CD4-positive, alpha-beta T cell treated with Interleukin-17A for 4 hours (primary cell): Measurements from ENCODE around the gene MANF.
"Not testable (repeated sequence)": the region's sequence is repeated elsewhere in the genome, so short reads cannot be mapped to it uniquely, and the experiment has no call there.

Source experiments
- DNase-seq: peaks from one replicate; pipeline ENCODE4 v3.0.0-alpha.2; 2020; ENCODE audit warnings: mixed read lengths

Gene MANF

GRCh38 chr3:51373658-51374421 is 11.3 kb upstream of the MANF start:
- no peak for DNase-seq

GRCh38 chr3:51374456-51374855 is 10.6 kb upstream of the MANF start:
- no peak for DNase-seq

- no peak for DNase-seq
These were observed 10.0 kb upstream of the MANF start for GRCh38 chr3:51375136-51375535.

- no peak for DNase-seq
These were observed 9.5 kb upstream of the MANF start for GRCh38 chr3:51375571-51375970.

DNA sequence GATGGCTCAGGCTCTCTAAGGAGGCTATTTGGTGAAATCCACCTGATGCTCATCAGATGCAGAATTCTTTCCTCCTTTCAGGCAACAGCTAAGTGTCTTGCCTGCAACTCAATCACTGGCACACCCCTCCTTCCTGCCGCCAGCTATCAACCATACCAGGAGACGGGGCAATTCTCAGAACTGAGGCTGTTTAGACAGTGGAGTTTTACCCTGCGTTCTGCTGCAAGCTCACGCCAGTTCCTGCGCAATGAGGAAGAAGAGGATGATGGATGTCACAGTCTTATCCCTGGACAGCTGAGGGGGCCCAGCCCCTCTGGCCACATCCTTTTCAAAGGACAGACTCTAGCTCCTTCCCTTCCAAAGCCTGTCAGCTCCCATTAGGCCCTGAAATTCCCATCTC is 7.0 kb upstream of the MANF start:
- DNase-seq: no peak

GRCh38 chr3:51378726-51379125 is 6.4 kb upstream of the MANF start:
- no peak for DNase-seq

GRCh38 chr3:51379301-51379700 is 5.8 kb upstream of the MANF start:
- no peak for DNase-seq

GRCh38 chr3:51379746-51380455 is 5.2 kb upstream of the MANF start:
- no peak for DNase-seq

- no peak for DNase-seq
These were observed 4.3 kb upstream of the MANF start for GRCh38 chr3:51380601-51381332.

DNA sequence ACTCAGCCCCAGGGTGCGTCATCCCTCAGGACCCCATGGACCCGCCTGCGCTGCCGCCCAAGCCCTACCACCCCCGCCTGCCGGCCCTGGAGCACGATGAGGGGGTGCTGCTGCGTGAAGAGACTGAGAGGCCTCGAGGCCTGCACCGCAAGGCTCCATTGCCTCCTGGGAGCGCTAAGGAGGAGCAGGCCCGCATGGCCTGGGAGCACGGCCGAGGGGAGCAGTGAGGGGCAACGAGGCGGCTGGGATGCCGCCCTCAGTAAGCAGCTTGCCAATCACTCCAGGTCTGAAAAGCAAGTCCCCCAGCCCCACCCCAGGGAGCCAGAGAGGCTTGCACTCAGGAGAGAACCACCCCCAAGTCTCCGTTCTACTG is 3.8 kb upstream of the MANF start:
- no peak for DNase-seq

- DNase-seq: no peak
These were observed 2.9 kb upstream of the MANF start for GRCh38 chr3:51382076-51382745.

DNA sequence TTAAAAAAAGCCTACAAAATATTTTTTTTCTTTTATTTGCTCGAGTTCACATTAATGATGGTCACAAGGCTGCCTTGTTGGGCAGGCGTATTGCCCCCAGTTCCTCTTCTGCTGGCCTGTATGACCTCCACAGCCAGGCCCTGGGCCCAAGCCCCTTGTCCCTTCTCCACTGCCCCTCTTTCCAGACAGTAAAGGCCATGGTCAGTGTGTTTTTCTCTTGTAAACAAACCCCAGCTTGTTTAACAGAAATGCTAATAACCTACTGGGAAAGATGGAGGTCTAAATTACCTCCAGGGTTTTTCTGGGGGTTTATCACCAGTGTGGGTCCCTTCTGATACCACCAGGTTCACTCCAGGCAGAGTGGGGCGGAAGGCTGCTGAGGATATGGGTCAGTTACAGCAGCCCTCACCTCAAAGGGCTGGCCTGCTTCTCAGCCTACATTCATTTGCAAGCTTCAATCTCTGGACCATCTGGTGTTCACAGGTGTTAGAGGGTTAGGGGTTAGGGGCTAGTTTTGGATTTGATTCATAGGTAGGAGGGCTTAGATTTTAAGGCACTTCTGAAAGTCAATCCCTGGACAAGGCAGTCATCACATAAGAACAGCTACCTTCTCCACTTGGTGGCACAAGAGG is 2.0 kb upstream of the MANF start:
- no peak for DNase-seq

- peak; percentile 43 for DNase-seq
These were observed 901 bp upstream of the MANF start for GRCh38 chr3:51384055-51384725.

- DNase-seq: no peak
These were observed 565 bp downstream of the MANF start for GRCh38 chr3:51385621-51386091.

DNA sequence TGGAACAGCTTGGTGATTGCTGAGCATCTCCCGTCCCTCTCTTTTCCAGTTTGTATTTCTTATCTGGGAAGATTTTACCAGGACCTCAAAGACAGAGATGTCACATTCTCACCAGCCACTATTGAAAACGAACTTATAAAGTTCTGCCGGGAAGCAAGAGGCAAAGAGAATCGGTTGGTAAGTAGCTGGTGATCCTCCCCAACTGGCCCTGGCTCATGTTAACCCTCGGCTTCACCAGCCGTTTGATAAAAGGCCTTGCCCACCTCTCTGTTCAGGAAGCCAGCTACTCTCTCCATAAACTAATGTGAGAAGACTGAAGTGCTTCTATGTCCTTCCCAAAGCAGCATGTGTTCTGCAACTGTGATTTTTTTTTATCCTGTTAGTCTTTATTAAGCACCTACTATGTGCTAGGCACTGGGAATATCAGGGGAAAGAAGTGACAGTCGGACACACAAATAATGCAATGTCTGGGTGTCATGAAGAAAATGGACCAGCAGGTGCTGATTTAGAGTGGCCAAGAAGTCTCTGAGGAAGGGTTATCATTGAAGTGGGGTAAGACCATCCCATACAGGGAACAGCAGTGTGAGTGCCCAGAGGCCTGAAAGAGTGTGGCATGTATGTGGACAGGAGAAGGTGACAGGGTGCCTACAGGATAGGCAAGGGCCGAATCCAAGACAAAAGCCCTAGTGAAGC is 1.2 kb downstream of the MANF start:
- DNase-seq: no peak

- DNase-seq: no peak
These were observed 1.8 kb downstream of the MANF start for GRCh38 chr3:51386852-51387229.

- not testable (repeated sequence) for DNase-seq
These were observed 2.2 kb downstream of the MANF start for GRCh38 chr3:51387281-51387680.

DNA sequence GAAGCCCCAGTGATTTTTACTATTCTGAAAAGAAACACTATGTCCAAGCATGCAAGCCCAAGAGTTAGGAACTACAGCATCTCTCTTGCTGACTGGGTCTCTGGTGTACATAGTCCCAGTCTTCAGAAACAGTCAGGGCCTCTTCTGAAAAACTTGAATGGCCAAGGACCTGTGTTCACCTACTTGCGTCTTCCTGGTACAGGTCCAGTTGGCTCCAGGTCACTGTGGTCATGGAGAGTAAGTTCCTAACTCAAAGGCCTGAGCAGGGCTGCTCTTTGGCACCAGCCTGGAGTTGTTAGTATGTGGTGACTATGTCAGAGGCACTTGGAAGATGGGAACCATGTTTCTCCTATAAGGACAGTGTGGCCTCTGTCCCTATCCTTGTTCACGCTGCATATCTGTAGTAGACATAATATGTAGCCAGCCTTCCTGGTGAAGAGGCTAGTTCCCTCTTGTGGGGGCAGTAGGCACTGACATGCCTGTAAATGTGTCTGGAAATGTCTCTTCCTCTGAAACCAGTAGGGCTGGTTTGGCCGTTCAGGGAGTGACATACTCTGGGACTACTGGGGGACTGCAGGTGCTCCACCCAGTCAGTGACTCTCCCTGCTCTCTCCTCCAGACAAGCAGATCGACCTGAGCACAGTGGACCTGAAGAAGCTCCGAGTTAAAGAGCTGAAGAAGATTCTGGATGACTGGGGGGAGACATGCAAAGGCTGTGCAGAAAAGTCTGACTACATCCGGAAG is 3.4 kb downstream of the MANF start:
- DNase-seq: no peak

DNA sequence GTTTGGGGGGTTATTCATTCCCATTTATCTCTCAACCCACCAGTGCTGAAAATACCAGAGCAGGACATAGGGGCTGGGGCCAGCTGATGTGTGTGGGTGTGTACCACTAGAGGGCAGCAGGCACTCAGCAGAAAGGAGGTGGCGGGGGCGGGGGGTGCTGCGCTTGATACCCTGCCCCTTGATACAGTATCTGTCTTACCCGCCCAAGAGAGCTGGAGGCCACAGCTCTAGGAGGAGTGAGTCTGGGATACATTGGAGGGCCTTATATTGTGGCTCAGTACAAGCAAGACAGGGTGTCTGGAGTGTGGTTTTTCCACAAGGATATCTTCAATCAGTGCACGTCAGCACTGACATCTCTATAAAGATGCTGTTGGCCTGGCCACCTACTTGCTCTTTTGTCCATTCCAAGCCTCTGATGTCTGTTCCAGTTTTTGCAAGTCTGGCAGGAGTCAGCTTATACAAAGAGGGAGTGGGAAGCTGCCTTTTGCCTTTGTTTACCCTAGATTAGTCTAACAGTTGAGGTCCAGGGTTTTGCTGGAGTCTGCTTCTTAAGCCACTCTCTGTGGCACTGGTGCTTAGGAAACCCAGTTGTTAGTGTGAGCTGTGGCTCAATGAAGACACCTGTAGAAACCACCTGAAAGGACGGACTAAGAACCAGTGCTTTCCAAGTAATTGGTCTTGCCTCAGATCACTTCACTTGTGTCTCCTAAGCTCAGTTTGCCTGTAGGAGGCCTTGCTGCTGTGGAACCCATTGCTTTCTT is 4.5 kb downstream of the MANF start:
- DNase-seq: peak; percentile 73
